GM23338 (cell line): Measurements from ENCODE around the gene NUDT6. TPM values are rescaled to one million over a fixed set of nuclear protein-coding genes. Genes with fewer than 3 reads are reported as not detected.

Source experiments
- CREB1 ChIP-seq: fragments of 250-450 bp; sonication (Bioruptor Pico); IDR thresholded peaks from 2 replicates; pipeline ENCODE4 v1.5.0; 2020; ENCODE audit warnings: low read depth, mild to moderate bottlenecking, moderate library complexity
- EZH2 ChIP-seq: fragments of 200-600 bp; sonication (generic); IDR thresholded peaks from one replicate; pipeline ENCODE4 v1.8.0; 2017; ENCODE audit warnings: antibody characterized with exemption, mild to moderate bottlenecking, low read depth; ENCODE audit not compliant: unreplicated experiment
- EZH2phosphoT487 ChIP-seq: fragments of 200-600 bp; sonication (generic); IDR thresholded peaks from one replicate; pipeline ENCODE4 v1.8.1; 2018; ENCODE audit warnings: antibody characterized with exemption; ENCODE audit not compliant: unreplicated experiment
- JUNB ChIP-seq: IDR thresholded peaks from one replicate; pipeline ENCODE4 v1.6.1; 2016; ENCODE audit warnings: antibody characterized with exemption; ENCODE audit not compliant: unreplicated experiment
- NANOG ChIP-seq: IDR thresholded peaks from 2 replicates; pipeline ENCODE4 v1.6.1; 2016; ENCODE audit warnings: antibody characterized with exemption, borderline replicate concordance
- STAT1 ChIP-seq: IDR thresholded peaks from one replicate; pipeline ENCODE4 v1.6.1; 2016; ENCODE audit warnings: antibody characterized with exemption; ENCODE audit not compliant: unreplicated experiment
- ZNF331 ChIP-seq: fragments of 250-450 bp; sonication (Bioruptor Pico); IDR thresholded peaks from 2 replicates; pipeline ENCODE4 v1.5.0; 2020; ENCODE audit warnings: low read depth, mild to moderate bottlenecking, moderate library complexity
- polyA plus RNA-seq: library from polyadenylated mRNA; unstranded; fragments of >200 nt; fragmentation: Nextera tagmentation; extraction: Ambion mirVana; gene quantifications from 2 replicates; pipeline ENCODE4 v1.2.1, GENCODE V29; 2016
- total RNA-seq: library from RNA; depleted of rRNA; stranded (reverse); fragments of >200 nt; shearing (Covaris generic); gene quantifications from 2 replicates; pipeline ENCODE4 v1.2.3, GENCODE V29; 2014
- TF ChIP-seq, protein P1 (sequence below): fragments of 250-450 bp; sonication (Bioruptor Pico); IDR thresholded peaks from 2 replicates; pipeline ENCODE4 v1.5.0; 2020; ENCODE audit warnings: mild to moderate bottlenecking, moderate library complexity
- TF ChIP-seq, protein P2 (sequence below), 2 experiments: fragments of 200-600 bp in 1 of 2; sonication (generic) in 1 of 2; conservative IDR thresholded peaks; 2 replicates each; pipeline versions ENCODE4 v1.5.1 to v1.6.1; 2016 to 2017; ENCODE audit warnings: antibody characterized with exemption in 2 of 2, low read depth in 2 of 2, mild to moderate bottlenecking in 2 of 2, moderate library complexity in 1 of 2
- TF ChIP-seq, protein P3 (sequence below): IDR thresholded peaks from 2 replicates; pipeline ENCODE4 v1.6.1; 2016; ENCODE audit warnings: antibody characterized with exemption

NUDT6 gene
- total and polyA plus RNA-seq, 2 experiments from 2014 or later = 4.9 to 9.1 TPM

DNA sequence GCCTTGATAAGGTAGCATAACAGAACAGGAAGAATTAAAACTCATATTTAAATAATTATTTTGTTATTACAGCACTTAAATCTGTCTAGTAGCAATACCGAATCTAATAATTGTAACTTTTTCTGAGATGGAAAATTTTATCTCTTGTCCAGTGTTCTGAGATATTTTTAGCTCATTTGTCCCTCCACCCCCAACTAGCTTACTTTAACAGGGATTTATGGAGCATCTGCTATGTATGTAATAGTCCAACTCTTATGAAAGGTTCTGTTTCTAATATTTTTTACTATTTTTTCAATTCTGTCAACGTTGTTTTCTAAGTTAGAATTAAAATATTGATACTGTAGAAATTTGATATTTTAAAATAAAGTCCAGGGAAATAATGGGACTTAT lies 38.2 kb upstream of the NUDT6 start (continued):
- TF ChIP-seq, protein P1, sequence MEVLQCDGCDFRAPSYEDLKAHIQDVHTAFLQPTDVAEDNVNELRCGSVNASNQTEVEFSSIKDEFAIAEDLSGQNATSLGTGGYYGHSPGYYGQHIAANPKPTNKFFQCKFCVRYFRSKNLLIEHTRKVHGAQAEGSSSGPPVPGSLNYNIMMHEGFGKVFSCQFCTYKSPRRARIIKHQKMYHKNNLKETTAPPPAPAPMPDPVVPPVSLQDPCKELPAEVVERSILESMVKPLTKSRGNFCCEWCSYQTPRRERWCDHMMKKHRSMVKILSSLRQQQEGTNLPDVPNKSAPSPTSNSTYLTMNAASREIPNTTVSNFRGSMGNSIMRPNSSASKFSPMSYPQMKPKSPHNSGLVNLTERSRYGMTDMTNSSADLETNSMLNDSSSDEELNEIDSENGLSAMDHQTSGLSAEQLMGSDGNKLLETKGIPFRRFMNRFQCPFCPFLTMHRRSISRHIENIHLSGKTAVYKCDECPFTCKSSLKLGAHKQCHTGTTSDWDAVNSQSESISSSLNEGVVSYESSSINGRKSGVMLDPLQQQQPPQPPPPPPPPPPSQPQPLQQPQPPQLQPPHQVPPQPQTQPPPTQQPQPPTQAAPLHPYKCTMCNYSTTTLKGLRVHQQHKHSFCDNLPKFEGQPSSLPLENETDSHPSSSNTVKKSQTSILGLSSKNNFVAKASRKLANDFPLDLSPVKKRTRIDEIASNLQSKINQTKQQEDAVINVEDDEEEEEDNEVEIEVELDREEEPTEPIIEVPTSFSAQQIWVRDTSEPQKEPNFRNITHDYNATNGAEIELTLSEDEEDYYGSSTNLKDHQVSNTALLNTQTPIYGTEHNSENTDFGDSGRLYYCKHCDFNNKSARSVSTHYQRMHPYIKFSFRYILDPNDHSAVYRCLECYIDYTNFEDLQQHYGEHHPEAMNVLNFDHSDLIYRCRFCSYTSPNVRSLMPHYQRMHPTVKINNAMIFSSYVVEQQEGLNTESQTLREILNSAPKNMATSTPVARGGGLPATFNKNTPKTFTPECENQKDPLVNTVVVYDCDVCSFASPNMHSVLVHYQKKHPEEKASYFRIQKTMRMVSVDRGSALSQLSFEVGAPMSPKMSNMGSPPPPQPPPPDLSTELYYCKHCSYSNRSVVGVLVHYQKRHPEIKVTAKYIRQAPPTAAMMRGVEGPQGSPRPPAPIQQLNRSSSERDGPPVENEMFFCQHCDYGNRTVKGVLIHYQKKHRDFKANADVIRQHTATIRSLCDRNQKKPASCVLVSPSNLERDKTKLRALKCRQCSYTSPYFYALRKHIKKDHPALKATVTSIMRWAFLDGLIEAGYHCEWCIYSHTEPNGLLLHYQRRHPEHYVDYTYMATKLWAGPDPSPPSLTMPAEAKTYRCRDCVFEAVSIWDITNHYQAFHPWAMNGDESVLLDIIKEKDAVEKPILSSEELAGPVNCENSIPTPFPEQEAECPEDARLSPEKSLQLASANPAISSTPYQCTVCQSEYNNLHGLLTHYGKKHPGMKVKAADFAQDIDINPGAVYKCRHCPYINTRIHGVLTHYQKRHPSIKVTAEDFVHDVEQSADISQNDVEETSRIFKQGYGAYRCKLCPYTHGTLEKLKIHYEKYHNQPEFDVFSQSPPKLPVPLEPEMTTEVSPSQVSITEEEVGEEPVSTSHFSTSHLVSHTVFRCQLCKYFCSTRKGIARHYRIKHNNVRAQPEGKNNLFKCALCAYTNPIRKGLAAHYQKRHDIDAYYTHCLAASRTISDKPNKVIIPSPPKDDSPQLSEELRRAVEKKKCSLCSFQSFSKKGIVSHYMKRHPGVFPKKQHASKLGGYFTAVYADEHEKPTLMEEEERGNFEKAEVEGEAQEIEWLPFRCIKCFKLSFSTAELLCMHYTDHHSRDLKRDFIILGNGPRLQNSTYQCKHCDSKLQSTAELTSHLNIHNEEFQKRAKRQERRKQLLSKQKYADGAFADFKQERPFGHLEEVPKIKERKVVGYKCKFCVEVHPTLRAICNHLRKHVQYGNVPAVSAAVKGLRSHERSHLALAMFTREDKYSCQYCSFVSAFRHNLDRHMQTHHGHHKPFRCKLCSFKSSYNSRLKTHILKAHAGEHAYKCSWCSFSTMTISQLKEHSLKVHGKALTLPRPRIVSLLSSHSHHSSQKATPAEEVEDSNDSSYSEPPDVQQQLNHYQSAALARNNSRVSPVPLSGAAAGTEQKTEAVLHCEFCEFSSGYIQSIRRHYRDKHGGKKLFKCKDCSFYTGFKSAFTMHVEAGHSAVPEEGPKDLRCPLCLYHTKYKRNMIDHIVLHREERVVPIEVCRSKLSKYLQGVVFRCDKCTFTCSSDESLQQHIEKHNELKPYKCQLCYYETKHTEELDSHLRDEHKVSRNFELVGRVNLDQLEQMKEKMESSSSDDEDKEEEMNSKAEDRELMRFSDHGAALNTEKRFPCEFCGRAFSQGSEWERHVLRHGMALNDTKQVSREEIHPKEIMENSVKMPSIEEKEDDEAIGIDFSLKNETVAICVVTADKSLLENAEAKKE (CRISPR knock-in tag) = no peak
- no peak for TF ChIP-seq NANOG
- TF ChIP-seq EZH2 = no peak
- TF ChIP-seq CREB1 (CRISPR knock-in tag) = no peak
- TF ChIP-seq, protein P2, sequence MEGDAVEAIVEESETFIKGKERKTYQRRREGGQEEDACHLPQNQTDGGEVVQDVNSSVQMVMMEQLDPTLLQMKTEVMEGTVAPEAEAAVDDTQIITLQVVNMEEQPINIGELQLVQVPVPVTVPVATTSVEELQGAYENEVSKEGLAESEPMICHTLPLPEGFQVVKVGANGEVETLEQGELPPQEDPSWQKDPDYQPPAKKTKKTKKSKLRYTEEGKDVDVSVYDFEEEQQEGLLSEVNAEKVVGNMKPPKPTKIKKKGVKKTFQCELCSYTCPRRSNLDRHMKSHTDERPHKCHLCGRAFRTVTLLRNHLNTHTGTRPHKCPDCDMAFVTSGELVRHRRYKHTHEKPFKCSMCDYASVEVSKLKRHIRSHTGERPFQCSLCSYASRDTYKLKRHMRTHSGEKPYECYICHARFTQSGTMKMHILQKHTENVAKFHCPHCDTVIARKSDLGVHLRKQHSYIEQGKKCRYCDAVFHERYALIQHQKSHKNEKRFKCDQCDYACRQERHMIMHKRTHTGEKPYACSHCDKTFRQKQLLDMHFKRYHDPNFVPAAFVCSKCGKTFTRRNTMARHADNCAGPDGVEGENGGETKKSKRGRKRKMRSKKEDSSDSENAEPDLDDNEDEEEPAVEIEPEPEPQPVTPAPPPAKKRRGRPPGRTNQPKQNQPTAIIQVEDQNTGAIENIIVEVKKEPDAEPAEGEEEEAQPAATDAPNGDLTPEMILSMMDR (conservative IDR thresholded peaks at IDR 0.05; ENCODE audit: low read depth in 2 of 2) = no peak
- TF ChIP-seq, protein P3, sequence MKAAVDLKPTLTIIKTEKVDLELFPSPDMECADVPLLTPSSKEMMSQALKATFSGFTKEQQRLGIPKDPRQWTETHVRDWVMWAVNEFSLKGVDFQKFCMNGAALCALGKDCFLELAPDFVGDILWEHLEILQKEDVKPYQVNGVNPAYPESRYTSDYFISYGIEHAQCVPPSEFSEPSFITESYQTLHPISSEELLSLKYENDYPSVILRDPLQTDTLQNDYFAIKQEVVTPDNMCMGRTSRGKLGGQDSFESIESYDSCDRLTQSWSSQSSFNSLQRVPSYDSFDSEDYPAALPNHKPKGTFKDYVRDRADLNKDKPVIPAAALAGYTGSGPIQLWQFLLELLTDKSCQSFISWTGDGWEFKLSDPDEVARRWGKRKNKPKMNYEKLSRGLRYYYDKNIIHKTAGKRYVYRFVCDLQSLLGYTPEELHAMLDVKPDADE = no peak
- TF ChIP-seq JUNB = no peak
- TF ChIP-seq ZNF331 (CRISPR knock-in tag) = no peak
- no peak for TF ChIP-seq STAT1
- TF ChIP-seq EZH2phosphoT487 = no peak
